Globus pallidus (tissue), 1 donor: Measurements from ENCODE around the gene KRTAP1-4.
"Not testable (repeated sequence)": the region's sequence is repeated elsewhere in the genome, so short reads cannot be mapped to it uniquely, and the experiment has no call there.

Source experiments
- DNase-seq: peaks from one replicate; pipeline ENCODE4 v3.0.0-alpha.2; 2015; ENCODE audit warnings: low spot score

The KRTAP1-4 gene

DNA sequence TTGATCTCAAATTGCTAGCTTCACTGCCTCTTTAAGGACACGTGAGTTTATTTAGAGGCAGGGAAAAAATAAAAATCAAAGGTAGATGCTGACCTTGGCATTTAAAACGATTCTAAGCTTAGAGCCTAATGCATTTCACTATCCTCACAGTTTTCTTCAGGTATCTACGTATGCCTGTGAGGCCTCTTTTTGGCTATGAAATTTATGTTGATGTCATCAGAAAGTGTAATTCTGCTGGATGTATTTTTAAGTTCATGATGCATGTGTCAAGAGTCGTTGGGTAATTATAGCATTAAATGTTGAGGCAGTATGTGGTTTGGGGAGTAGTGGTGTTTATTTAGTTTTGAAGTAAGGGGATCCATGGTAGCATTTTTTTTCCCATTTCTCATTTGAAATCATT lies 26.1 kb downstream of the KRTAP1-4 start:
- DNase-seq, result no peak

GRCh38 chr17:41002814-41003213 lies 27.2 kb downstream of the KRTAP1-4 start:
- DNase-seq, result no peak

- no peak for DNase-seq
Observed at GRCh38 chr17:41001795-41002194, 28.2 kb downstream of the KRTAP1-4 start.

DNA sequence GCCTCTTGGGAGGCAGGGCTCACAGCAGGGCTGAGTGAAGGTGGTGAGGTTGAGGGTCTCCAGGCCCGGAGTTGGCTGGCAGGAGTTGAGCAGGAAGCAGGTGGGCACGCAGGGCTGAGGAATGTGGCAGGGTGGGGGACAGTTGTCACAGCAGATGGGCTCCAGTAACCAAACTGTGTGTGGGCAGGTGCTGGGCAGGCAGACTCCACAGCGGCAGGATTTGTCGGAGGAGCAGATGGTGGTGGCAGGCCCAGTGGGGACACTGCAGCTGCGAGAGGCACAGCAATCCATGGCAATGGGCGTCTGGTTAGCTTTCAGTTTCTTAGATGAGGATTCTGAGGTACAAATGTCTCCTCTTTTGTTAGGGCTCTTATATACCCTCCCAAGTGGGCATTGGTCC lies 30.4 kb downstream of the KRTAP1-4 start, which contains the start of gene KRTAP3-2:
TSS of gene KRTAP3-2 (minus strand) at position 344 of the 400 bp plus-strand sequence. CDS start at position 291, 53 bp downstream.
- not testable (repeated sequence) for DNase-seq

- no peak for DNase-seq
Observed at GRCh38 chr17:40997361-40997760, 32.6 kb downstream of the KRTAP1-4 start.

- no peak for DNase-seq
Observed at GRCh38 chr17:40996829-40997228, 33.2 kb downstream of the KRTAP1-4 start.

- no peak for DNase-seq
Observed at GRCh38 chr17:40995116-40995515, 34.9 kb downstream of the KRTAP1-4 start.

GRCh38 chr17:40993839-40994238 lies 36.2 kb downstream of the KRTAP1-4 start, which contains the start of gene KRTAP3-3:
Gene KRTAP3-3, minus strand, starts transcription at chr17:40994164. Its CDS starts 67 bp downstream, at chr17:40994097.
- no peak for DNase-seq

DNA sequence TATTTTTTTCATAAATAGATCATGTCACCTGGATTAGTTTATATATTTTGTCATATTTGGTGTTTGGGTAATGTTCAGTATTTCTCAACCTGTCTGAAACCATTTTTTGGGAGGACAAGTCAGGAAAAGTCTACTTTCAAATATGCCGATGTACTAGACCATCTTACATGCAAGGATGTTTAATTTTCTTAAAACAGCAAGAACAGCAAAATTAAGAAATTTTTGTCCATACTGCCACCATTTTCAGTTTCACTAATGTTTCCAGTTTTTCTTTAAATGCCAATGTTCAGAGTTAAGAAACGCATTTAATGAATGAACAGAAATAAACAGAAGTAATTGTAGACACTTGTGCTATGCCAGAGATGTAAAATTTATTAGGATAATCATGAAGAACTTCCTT lies 36.9 kb downstream of the KRTAP1-4 start:
- DNase-seq, result no peak

- DNase-seq, result no peak
Observed at GRCh38 chr17:40992666-40993065, 37.3 kb downstream of the KRTAP1-4 start.

DNA sequence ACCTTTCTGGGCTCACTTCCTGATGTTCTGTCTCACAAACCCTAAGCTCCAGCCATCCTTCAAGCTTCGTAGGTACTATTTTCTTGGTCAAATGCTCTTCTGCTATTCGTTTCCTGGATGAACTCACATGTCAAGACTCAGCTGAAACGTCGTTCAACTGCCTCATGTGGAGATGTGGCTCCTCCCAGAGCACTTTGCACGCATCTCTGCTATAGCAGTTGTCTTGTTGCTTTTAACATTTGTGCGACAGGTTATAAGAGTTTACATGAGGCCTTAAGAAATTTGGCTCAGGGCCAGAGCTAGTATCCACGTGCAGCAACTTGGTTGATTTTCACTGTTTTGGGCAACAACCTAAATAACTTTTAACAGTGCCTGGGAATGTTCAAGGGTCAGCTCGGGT lies 43.1 kb downstream of the KRTAP1-4 start:
- DNase-seq, result no peak

DNA sequence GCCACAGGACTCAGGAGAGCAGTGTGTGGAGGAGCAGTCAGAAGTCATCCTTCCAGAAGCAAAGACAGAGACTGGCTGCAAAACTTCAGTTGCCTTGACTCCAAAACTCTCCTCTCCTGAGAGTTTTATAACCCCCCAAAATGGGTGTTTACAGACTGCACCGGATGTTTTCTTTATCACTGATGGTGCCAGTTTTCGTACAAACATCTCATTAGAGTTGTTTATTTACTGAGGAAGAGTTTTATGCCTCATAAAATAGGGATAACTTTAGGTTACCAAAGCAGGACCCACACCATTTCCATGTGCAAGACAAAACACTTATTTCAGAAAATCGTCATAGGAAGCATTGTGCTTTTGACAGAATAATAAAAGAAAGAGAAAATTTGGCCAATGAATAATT lies 45.8 kb downstream of the KRTAP1-4 start, which contains the start of gene KRT40:
TSS of gene KRT40 (minus strand) at position 101 of the 400 bp plus-strand sequence. CDS start at position 48, 53 bp downstream.
- no peak for DNase-seq

GRCh38 chr17:40981115-40981514 lies 48.9 kb downstream of the KRTAP1-4 start:
- no peak for DNase-seq

DNA sequence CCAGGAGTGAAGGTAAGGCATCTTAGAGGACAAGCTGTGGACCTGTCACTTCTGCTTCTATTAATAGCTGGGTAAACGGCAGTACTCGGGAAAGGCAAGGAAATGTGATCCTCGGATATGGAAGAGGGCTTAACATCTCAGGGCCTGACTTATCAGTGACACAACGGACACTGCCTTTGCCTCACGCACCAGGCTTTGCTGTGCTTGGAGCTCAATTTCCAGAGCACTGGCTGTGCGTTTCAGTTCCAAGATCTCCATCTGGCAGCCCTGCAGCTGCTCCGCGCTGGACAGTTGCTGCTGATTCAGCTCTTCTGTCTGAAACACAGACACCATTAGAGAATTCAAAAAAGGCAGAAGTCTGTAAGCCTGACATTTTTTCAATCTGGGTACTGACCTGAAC lies 49.4 kb downstream of the KRTAP1-4 start:
- peak; percentile 9 for DNase-seq

DNA sequence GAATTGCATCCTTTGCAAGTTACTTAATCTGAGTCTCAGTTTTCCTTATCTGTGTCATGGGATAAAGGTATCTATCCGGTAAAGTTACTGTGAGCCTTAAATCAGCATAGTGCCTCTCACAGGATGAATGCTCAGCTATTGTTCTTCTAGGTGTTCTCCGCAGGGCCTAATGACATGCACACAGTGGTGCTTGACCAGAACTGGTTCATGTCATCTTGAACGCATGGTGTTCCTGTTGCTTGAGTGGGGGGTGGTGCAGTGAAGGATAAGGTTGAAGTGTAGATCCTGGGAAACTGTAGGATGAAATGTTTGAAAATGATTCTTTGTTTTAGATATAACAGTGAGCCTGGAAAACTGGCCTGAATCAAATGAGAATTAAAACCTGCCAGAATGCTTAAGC lies 49.9 kb downstream of the KRTAP1-4 start:
- no peak for DNase-seq
